ENCODE results near the gene LCMT2.

GRCh38 chr15:43317566-43318184 lies 12.7 kb downstream of the LCMT2 start:
- TF ChIP-seq CTCF (IDR thresholded peaks at IDR 0.05) (no peak), POLR2AphosphoS5 (IDR thresholded peaks at IDR 0.05) (no peak)
